DND-41 (cell line): Measurements from ENCODE around the gene NMBR.

Source experiments
- EZH2 ChIP-seq: IDR thresholded peaks from 3 replicates; pipeline ENCODE4 v1.6.1; 2012; ENCODE audit warnings: borderline replicate concordance, low read depth, mild to moderate bottlenecking, moderate library complexity, low read length, inconsistent platforms; ENCODE audit not compliant: severe bottlenecking
- TF ChIP-seq, protein P1 (sequence below): IDR thresholded peaks from 2 replicates; pipeline ENCODE4 v1.5.1; 2012; ENCODE audit warnings: borderline replicate concordance, low read length, moderate library complexity, mild to moderate bottlenecking; ENCODE audit not compliant: poor library complexity, severe bottlenecking; ENCODE audit errors: extremely low read depth

DNA sequence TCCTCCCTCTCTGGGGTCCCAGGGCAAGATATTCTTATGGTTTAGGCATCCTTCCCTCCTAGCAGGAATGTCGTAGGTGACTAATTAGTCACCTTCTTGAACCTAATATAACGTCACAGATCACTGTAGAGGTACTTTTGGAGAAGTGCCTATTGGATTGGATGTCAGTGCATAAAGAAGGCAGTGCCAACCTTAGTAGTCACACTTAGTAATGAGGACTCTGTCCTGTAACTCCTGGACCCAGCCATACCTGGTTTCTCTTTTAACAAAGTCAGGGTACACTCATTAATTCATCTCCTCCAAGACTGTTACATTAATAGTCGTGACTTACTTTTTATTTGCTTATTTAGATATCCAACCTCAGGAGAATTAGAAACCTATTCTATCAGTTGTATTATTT lies 20.1 kb upstream of the NMBR start:
- TF ChIP-seq EZH2, result no peak
- TF ChIP-seq, protein P1, sequence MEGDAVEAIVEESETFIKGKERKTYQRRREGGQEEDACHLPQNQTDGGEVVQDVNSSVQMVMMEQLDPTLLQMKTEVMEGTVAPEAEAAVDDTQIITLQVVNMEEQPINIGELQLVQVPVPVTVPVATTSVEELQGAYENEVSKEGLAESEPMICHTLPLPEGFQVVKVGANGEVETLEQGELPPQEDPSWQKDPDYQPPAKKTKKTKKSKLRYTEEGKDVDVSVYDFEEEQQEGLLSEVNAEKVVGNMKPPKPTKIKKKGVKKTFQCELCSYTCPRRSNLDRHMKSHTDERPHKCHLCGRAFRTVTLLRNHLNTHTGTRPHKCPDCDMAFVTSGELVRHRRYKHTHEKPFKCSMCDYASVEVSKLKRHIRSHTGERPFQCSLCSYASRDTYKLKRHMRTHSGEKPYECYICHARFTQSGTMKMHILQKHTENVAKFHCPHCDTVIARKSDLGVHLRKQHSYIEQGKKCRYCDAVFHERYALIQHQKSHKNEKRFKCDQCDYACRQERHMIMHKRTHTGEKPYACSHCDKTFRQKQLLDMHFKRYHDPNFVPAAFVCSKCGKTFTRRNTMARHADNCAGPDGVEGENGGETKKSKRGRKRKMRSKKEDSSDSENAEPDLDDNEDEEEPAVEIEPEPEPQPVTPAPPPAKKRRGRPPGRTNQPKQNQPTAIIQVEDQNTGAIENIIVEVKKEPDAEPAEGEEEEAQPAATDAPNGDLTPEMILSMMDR, result no peak
